Measurements from ENCODE around the gene VSIG4. TPM values are rescaled to one million over a fixed set of nuclear protein-coding genes. Genes with fewer than 3 reads are reported as not detected.

VSIG4 gene
- total and polyA plus RNA-seq, 2 donors (not counting 1 experiment from before 2014, with no cell fraction given): 0.09 TPM; not detected in 1

DNA sequence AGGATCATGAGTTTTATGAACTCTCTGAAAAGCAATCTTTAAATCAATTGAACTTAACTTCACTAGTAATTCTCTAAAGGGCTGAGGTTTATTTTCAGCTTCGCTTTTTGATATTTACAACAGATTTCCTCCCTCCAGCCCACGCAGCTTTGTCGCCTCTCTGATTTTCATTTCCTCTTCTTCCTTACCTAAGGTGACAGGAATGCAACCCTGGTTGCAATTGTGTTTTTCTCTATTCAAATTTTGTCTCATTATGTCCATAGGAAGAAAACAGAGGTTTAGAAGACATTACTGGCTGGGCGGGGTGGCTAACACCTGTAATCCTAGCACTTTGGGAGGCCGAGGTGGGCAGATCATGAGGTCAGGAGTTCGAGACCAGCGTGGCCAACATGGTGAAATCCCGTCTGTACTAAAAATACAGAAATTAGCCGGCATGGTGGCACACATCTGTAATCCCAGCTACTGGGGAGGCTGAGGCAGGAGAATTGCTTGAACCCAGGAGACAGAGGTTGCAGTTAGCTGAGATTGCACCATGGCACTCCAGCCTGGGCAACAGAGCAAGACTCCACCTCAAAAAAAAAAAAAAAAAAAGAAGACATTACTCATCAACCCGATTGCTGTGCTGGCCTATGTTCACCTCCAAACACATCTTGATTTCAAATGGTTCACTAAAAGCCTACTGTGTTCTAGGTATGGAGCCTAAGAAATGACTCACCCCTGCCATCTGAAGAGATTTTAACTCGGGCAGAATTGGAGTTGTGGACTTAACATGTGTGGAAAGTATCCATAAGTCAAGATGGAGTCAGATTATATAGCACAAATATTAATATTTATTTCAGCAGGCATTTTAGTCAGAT is 36.8 kb downstream of the VSIG4 start:
- Mint-ChIP-seq H3K27ac (peak overlapping the region; percentile 90), H3K9me3 (ENCODE audit: insufficient read depth) (peaks cover 3% of the 10 kb centered on the region), H3K4me1 (peaks cover 88% of the 10 kb centered on the region), H3K4me3 (peak overlapping the region; percentile 74), H3K27me3 (no peaks in the 10 kb centered on the region)
- Histone ChIP-seq H3K27ac (ENCODE audit: low read length in 2 of 2) (peak overlapping the region; percentile 44 to 70), H3K4me1 (ENCODE audit: control insufficient read depth in 2 of 2, insufficient read depth in 2 of 2, low read length in 2 of 2) (peaks cover 78 to 86% of the 10 kb centered on the region in 2 donors), H4K20me1 (ENCODE audit: control insufficient read depth, insufficient read depth, low read length, poor library complexity, severe bottlenecking) (no peaks in the 10 kb centered on the region), H2AFZ (ENCODE audit: insufficient read depth, low read depth, low read length, poor library complexity, severe bottlenecking) (no peak overlapping the region), H3K9ac (ENCODE audit: low read length) (no peak overlapping the region), H3K9me3 (ENCODE audit: control extremely low read depth in 1 of 3, control insufficient read depth in 2 of 3, insufficient read depth in 1 of 3, low read length in 2 of 3) (peaks cover 0 to 4% (median 0%) of the 10 kb centered on the region in 3 donors), H3K4me3 (ENCODE audit: control extremely low read depth in 1 of 5, extremely low read depth in 1 of 5, insufficient read depth in 1 of 5, low read depth in 2 of 5, low read length in 4 of 5) (no peak overlapping the region), H3K27me3 (replicated peaks in 1 of 4; ENCODE audit: control extremely low read depth in 1 of 4, control insufficient read depth in 3 of 4, insufficient read depth in 4 of 4, low read length in 3 of 4) (no peaks in the 10 kb centered on the region), H3K4me2 (replicated peaks; ENCODE audit: low read depth, low read length, poor library complexity, severe bottlenecking) (peak overlapping the region; percentile 33), H3K36me3 (replicated peaks in 1 of 2; ENCODE audit: control extremely low read depth in 1 of 2, control insufficient read depth in 1 of 2, extremely low read depth in 1 of 2, insufficient read depth in 2 of 2, low read length in 1 of 2) (no peaks in the 10 kb centered on the region), H3K79me2 (ENCODE audit: control insufficient read depth, insufficient read depth, low read length) (no peaks in the 10 kb centered on the region)
- POLR2A ChIA-PET: interaction anchor here (0.7 to 1.5 kb wide), 5 partner anchors 11 to 44 kb away, joined by 3 to 5 read pairs (median 5); no protein-coding TSS in a partner anchor
- peak; percentile 72 for ATAC-seq (ENCODE audit: low read depth)
- WGBS (ENCODE audit: insufficient coverage): 58% methylated on average over 5 of the region's 11 CpGs
- intact Hi-C loops (cut with micrococcal nuclease): loop anchor here (1.0 kb wide), 1 partner anchor 10 kb away; no protein-coding TSS in a partner anchor
- CTCF ChIA-PET: interaction anchor here (0.9 to 2.4 kb wide), 5 partner anchors 14 to 44 kb away, joined by 3 to 11 read pairs (median 3); no protein-coding TSS in a partner anchor
- TF ChIP-seq EZH2 (IDR thresholded peaks at IDR 0.05; ENCODE audit: borderline replicate concordance, insufficient read depth, low read depth, low read length, poor library complexity, severe bottlenecking): no peak
- TF ChIP-seq, protein P1, sequence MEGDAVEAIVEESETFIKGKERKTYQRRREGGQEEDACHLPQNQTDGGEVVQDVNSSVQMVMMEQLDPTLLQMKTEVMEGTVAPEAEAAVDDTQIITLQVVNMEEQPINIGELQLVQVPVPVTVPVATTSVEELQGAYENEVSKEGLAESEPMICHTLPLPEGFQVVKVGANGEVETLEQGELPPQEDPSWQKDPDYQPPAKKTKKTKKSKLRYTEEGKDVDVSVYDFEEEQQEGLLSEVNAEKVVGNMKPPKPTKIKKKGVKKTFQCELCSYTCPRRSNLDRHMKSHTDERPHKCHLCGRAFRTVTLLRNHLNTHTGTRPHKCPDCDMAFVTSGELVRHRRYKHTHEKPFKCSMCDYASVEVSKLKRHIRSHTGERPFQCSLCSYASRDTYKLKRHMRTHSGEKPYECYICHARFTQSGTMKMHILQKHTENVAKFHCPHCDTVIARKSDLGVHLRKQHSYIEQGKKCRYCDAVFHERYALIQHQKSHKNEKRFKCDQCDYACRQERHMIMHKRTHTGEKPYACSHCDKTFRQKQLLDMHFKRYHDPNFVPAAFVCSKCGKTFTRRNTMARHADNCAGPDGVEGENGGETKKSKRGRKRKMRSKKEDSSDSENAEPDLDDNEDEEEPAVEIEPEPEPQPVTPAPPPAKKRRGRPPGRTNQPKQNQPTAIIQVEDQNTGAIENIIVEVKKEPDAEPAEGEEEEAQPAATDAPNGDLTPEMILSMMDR (IDR thresholded peaks at IDR 0.05): no peak
- DNase-seq: peak; percentile 49

DNA sequence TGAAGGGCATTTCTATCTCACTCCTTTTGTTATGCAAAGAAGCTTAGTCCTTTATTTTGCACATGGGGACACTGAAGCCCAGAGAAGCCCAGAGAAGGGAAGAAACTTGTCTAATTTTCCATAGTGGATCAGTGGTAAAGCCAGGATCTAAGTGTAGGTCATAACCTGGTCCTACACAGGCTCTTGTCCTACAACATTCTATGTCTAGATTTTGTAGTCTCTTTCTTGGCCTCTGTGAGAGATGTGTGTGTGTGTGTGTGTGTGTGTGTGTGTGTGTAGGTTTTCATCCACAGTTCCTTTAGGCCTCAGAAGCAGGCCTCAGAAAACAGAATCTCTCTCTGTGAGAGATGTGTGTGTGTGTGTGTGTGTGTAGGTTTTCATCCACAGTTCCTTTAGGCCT is 38.3 kb downstream of the VSIG4 start:
- POLR2A ChIA-PET: interaction anchor here (1.2 to 1.3 kb wide), 2 partner anchors 14 to 15 kb away, joined by 3 to 5 read pairs; no protein-coding TSS in a partner anchor
- H3K9me3 Mint-ChIP-seq (ENCODE audit: insufficient read depth): peaks cover 3% of the 10 kb centered on the region

More for the DNA sequence above, 38.3 kb downstream of the VSIG4 start:
- DNase-seq (no peak), ATAC-seq (ENCODE audit: low read depth) (no peak)
- Histone ChIP-seq H3K79me2 (ENCODE audit: control insufficient read depth, insufficient read depth, low read length) (no peaks in the 10 kb centered on the region), H2AFZ (ENCODE audit: insufficient read depth, low read depth, low read length, poor library complexity, severe bottlenecking) (peak overlapping the region; percentile 41), H3K9ac (ENCODE audit: low read length) (no peak overlapping the region), H3K27ac (ENCODE audit: low read length in 2 of 2) (peak overlapping the region; percentile 44 to 70), H4K20me1 (ENCODE audit: control insufficient read depth, insufficient read depth, low read length, poor library complexity, severe bottlenecking) (no peaks in the 10 kb centered on the region), H3K4me2 (replicated peaks; ENCODE audit: low read depth, low read length, poor library complexity, severe bottlenecking) (peak overlapping the region; percentile 33), H3K36me3 (replicated peaks in 1 of 2; ENCODE audit: control extremely low read depth in 1 of 2, control insufficient read depth in 1 of 2, extremely low read depth in 1 of 2, insufficient read depth in 2 of 2, low read length in 1 of 2) (no peaks in the 10 kb centered on the region), H3K27me3 (replicated peaks in 1 of 4; ENCODE audit: control extremely low read depth in 1 of 4, control insufficient read depth in 3 of 4, insufficient read depth in 4 of 4, low read length in 3 of 4) (no peaks in the 10 kb centered on the region), H3K9me3 (ENCODE audit: control extremely low read depth in 1 of 3, control insufficient read depth in 2 of 3, insufficient read depth in 1 of 3, low read length in 2 of 3) (peaks cover 0 to 4% (median 0%) of the 10 kb centered on the region in 3 donors), H3K4me3 (ENCODE audit: control extremely low read depth in 1 of 5, extremely low read depth in 1 of 5, insufficient read depth in 1 of 5, low read depth in 2 of 5, low read length in 4 of 5) (no peak overlapping the region), H3K4me1 (ENCODE audit: control insufficient read depth in 2 of 2, insufficient read depth in 2 of 2, low read length in 2 of 2) (peaks cover 68 to 75% of the 10 kb centered on the region in 2 donors)
- peak overlapping the region; percentile 90 for H3K27ac Mint-ChIP-seq
- H3K4me3 Mint-ChIP-seq: no peak overlapping the region
- TF ChIP-seq, protein P1 (IDR thresholded peaks at IDR 0.05): no peak
- CTCF ChIA-PET: interaction anchor here (1.2 to 2.4 kb wide), 2 partner anchors 16 to 107 kb away, joined by 3 to 11 read pairs; no protein-coding TSS in a partner anchor
- peaks cover 78% of the 10 kb centered on the region for H3K4me1 Mint-ChIP-seq
- no peaks in the 10 kb centered on the region for H3K27me3 Mint-ChIP-seq
- intact Hi-C loops (cut with micrococcal nuclease): no loop called here
